H1 (cell line): Measurements from ENCODE around the gene KLKB1. TPM values are rescaled to one million over a fixed set of nuclear protein-coding genes. Genes with fewer than 3 reads are reported as not detected.

Source experiments
- polyA plus RNA-seq, 7 experiments: library from polyadenylated mRNA; depleted of rRNA in 3 of 7; stranded (reverse) in 5 of 7; unstranded in 2 of 7; fragments of >200 nt in 5 of 7; fragments of 200-250 nt in 2 of 7; gene quantifications; 1 replicate in 5 of 7; 2 replicates in 1 of 7; 4 replicates in 1 of 7; pipeline versions ENCODE4 v1.2.1 to v1.2.3, GENCODE V29; 2011 to 2013; ENCODE audit warnings: missing spikeins in 2 of 7, mixed read lengths in 2 of 7
- total RNA-seq: library from RNA; stranded (reverse); fragmentation: NEBNext Ultra II Directional; extraction: Animal tissue kit (Norgen Biotek cat#: 25700); gene quantifications from 2 replicates; pipeline ENCODE4 v1.2.1, GENCODE V29; 2021
- TF ChIP-seq, protein P1 (sequence below): fragments of 300-600 bp; sonication (generic); IDR thresholded peaks from 2 replicates; pipeline ENCODE4 v1.7.1; 2012; ENCODE audit warnings: low read length, moderate library complexity, mild to moderate bottlenecking, inconsistent platforms; ENCODE audit not compliant: insufficient replicate concordance

KLKB1 gene
- total and polyA plus RNA-seq, 2 of the 8 experiments (the other 6 are each of a cell fraction or from before 2014, with no cell fraction given) = 12.0 to 20.9 TPM

DNA sequence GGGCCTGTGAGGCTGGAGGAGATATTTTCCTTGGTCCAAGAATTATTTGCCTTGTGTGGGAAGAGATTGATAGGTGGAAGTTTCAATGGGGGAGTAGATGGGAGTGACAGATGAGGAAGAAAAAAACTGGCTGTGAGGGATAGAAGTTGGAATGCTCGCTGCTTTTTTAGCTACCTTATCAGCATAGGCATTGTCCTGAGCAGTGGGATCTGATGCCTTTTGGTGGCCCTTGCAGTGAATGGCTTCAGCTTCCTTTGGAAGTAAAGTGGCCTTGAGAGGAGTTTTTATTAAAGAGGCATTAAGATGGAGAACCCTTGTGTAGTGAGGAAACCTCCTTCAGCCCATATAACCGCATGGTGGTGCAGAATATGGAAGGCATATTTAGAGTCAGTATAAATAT is 16.0 kb downstream of the KLKB1 start (continued):
- TF ChIP-seq, protein P1, sequence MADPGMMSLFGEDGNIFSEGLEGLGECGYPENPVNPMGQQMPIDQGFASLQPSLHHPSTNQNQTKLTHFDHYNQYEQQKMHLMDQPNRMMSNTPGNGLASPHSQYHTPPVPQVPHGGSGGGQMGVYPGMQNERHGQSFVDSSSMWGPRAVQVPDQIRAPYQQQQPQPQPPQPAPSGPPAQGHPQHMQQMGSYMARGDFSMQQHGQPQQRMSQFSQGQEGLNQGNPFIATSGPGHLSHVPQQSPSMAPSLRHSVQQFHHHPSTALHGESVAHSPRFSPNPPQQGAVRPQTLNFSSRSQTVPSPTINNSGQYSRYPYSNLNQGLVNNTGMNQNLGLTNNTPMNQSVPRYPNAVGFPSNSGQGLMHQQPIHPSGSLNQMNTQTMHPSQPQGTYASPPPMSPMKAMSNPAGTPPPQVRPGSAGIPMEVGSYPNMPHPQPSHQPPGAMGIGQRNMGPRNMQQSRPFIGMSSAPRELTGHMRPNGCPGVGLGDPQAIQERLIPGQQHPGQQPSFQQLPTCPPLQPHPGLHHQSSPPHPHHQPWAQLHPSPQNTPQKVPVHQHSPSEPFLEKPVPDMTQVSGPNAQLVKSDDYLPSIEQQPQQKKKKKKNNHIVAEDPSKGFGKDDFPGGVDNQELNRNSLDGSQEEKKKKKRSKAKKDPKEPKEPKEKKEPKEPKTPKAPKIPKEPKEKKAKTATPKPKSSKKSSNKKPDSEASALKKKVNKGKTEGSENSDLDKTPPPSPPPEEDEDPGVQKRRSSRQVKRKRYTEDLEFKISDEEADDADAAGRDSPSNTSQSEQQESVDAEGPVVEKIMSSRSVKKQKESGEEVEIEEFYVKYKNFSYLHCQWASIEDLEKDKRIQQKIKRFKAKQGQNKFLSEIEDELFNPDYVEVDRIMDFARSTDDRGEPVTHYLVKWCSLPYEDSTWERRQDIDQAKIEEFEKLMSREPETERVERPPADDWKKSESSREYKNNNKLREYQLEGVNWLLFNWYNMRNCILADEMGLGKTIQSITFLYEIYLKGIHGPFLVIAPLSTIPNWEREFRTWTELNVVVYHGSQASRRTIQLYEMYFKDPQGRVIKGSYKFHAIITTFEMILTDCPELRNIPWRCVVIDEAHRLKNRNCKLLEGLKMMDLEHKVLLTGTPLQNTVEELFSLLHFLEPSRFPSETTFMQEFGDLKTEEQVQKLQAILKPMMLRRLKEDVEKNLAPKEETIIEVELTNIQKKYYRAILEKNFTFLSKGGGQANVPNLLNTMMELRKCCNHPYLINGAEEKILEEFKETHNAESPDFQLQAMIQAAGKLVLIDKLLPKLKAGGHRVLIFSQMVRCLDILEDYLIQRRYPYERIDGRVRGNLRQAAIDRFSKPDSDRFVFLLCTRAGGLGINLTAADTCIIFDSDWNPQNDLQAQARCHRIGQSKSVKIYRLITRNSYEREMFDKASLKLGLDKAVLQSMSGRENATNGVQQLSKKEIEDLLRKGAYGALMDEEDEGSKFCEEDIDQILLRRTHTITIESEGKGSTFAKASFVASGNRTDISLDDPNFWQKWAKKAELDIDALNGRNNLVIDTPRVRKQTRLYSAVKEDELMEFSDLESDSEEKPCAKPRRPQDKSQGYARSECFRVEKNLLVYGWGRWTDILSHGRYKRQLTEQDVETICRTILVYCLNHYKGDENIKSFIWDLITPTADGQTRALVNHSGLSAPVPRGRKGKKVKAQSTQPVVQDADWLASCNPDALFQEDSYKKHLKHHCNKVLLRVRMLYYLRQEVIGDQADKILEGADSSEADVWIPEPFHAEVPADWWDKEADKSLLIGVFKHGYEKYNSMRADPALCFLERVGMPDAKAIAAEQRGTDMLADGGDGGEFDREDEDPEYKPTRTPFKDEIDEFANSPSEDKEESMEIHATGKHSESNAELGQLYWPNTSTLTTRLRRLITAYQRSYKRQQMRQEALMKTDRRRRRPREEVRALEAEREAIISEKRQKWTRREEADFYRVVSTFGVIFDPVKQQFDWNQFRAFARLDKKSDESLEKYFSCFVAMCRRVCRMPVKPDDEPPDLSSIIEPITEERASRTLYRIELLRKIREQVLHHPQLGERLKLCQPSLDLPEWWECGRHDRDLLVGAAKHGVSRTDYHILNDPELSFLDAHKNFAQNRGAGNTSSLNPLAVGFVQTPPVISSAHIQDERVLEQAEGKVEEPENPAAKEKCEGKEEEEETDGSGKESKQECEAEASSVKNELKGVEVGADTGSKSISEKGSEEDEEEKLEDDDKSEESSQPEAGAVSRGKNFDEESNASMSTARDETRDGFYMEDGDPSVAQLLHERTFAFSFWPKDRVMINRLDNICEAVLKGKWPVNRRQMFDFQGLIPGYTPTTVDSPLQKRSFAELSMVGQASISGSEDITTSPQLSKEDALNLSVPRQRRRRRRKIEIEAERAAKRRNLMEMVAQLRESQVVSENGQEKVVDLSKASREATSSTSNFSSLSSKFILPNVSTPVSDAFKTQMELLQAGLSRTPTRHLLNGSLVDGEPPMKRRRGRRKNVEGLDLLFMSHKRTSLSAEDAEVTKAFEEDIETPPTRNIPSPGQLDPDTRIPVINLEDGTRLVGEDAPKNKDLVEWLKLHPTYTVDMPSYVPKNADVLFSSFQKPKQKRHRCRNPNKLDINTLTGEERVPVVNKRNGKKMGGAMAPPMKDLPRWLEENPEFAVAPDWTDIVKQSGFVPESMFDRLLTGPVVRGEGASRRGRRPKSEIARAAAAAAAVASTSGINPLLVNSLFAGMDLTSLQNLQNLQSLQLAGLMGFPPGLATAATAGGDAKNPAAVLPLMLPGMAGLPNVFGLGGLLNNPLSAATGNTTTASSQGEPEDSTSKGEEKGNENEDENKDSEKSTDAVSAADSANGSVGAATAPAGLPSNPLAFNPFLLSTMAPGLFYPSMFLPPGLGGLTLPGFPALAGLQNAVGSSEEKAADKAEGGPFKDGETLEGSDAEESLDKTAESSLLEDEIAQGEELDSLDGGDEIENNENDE = no peak
